K562 (cell line): ENCODE data around the gene ACOT13. TPM values are rescaled to one million over a fixed set of nuclear protein-coding genes. Genes with fewer than 3 reads are reported as not detected.

Experiments
- ATAC-seq: fragments of 200-7000 bp; cut with Tn5 transposase; 3 replicates; pipeline ENCODE4 v1.9.1; 2020; ENCODE audit warnings: moderate library complexity
- BruUV-seq: library from RNA; stranded (reverse); fragments of 400-500 nt; replicated peaks from 2 replicates; lab custom pipeline; 2021; lab: Mats Ljungman, UMichigan
- CTCF ChIA-PET: fragments of 300-600 bp; formaldehyde crosslinking; extraction: SDS; loops from one replicate; lab custom pipeline; 2021; ENCODE audit warnings: low intra/inter-chr PET ratio; lab: Yijun Ruan, JAX
- POLR2A ChIA-PET: fragments of 300-600, 350-650 bp; sonication (Branson Sonifier 250); formaldehyde crosslinking; extraction: SDS; loops from one replicate; lab custom pipeline; 2021; ENCODE audit warnings: antibody characterized with exemption, inconsistent platforms; lab: Yijun Ruan, JAX
- DNase-seq, 4 experiments: peaks; one replicate each; pipeline versions ENCODE4 v3.0.0 to v3.0.0-alpha.2; 2011 to 2018; ENCODE audit warnings: low spot score in 3 of 4, mixed read lengths in 3 of 4; ENCODE audit errors: extremely low read depth in 1 of 4
- FAIRE-seq: peaks from 2 replicates; lab custom pipeline; 2011; peaks lifted over from hg19 to GRCh38; lab: Jason Lieb, UNC
- H2AFZ ChIP-seq: 2 replicates; pipeline ENCODE4 v1.6.0; 2011; ENCODE audit warnings: low read depth, low read length, control low read depth, inconsistent platforms
- H3K27ac ChIP-seq: fragments of 200-600 bp; 3 replicates; pipeline ENCODE4 v1.8.0; 2011; ENCODE audit warnings: low read depth, mild to moderate bottlenecking, control low read depth, inconsistent platforms, low read length, moderate library complexity, mixed read lengths; ENCODE audit errors: extremely low read depth
- H3K27me3 ChIP-seq, 2 experiments: fragments of 300-600 bp in 1 of 2; 2 replicates in 1 of 2; 3 replicates in 1 of 2; pipeline versions ENCODE4 v1.6.0 to v1.8.0; 2011; ENCODE audit warnings: inconsistent platforms in 2 of 2, low read length in 2 of 2, mild to moderate bottlenecking in 1 of 2, mixed read lengths in 1 of 2, moderate library complexity in 1 of 2; ENCODE audit not compliant: control insufficient read depth in 2 of 2, insufficient read depth in 2 of 2
- H3K36me3 ChIP-seq: fragments of 300-600 bp; 3 replicates; pipeline ENCODE4 v1.8.0; 2011; ENCODE audit warnings: mild to moderate bottlenecking, low read length, inconsistent platforms; ENCODE audit not compliant: control insufficient read depth, insufficient read depth
- H3K4me1 ChIP-seq, 2 experiments: fragments of 200-600 bp in 1 of 2; replicated peaks in 1 of 2; 2 replicates in 1 of 2; 3 replicates in 1 of 2; pipeline versions ENCODE4 v1.5.1 to v1.8.0; 2011; ENCODE audit warnings: inconsistent platforms in 2 of 2, low read length in 2 of 2, mild to moderate bottlenecking in 1 of 2, mixed read lengths in 1 of 2, moderate library complexity in 1 of 2; ENCODE audit not compliant: control insufficient read depth in 2 of 2, insufficient read depth in 2 of 2
- H3K4me2 ChIP-seq: 2 replicates; pipeline ENCODE4 v1.6.1; 2011; ENCODE audit warnings: low read length, control low read depth, inconsistent platforms, mixed read lengths; ENCODE audit not compliant: insufficient read depth
- H3K4me3 ChIP-seq: fragments of 200-600 bp; sonication (generic), shearing (Covaris generic); 2 replicates; pipeline ENCODE4 v1.5.1; 2016; ENCODE audit warnings: control low read depth, inconsistent platforms
- H3K79me2 ChIP-seq: fragments of 200-600 bp; 3 replicates; pipeline ENCODE4 v1.8.0; 2011; ENCODE audit warnings: low read length, inconsistent platforms; ENCODE audit not compliant: control insufficient read depth, insufficient read depth
- H3K9ac ChIP-seq, 2 experiments: 2 replicates each; pipeline versions ENCODE4 v1.6.0 to v1.6.1; 2011; ENCODE audit warnings: low read depth in 2 of 2, low read length in 2 of 2, control low read depth in 1 of 2, inconsistent platforms in 1 of 2, mild to moderate bottlenecking in 1 of 2, mixed read lengths in 1 of 2; ENCODE audit not compliant: insufficient read depth in 1 of 2
- H3K9me1 ChIP-seq: one replicate; pipeline ENCODE4 v1.6.0; 2011; ENCODE audit warnings: inconsistent platforms, mild to moderate bottlenecking, low read length, moderate library complexity; ENCODE audit not compliant: control insufficient read depth, insufficient read depth
- H3K9me3 ChIP-seq: replicated peaks from 2 replicates; pipeline ENCODE4 v1.5.1; 2011; ENCODE audit warnings: low read depth, low read length, inconsistent platforms; ENCODE audit not compliant: control insufficient read depth, insufficient read depth
- H4K20me1 ChIP-seq: replicated peaks from 2 replicates; pipeline ENCODE4 v1.6.1; 2011; ENCODE audit warnings: low read length, inconsistent platforms, mixed read lengths; ENCODE audit not compliant: control insufficient read depth, insufficient read depth
- BMI1 ChIP-seq: fragments of 150-350 bp; IDR thresholded peaks from 2 replicates; pipeline ENCODE4 v1.6.1; 2014; ENCODE audit warnings: low read length
- KLF16 ChIP-seq: IDR thresholded peaks from 2 replicates; pipeline ENCODE4 v1.6.1; 2016; ENCODE audit warnings: antibody characterized with exemption
- PML ChIP-seq: IDR thresholded peaks from 2 replicates; pipeline ENCODE4 v1.6.1; 2012; ENCODE audit warnings: low read length, inconsistent platforms
- ZNF174 ChIP-seq: fragments of 250-450 bp; sonication (Bioruptor Pico); IDR thresholded peaks from 2 replicates; pipeline ENCODE4 v1.4.0; 2020; ENCODE audit warnings: mild to moderate bottlenecking
- ZNF263 ChIP-seq: sonication (generic); formaldehyde crosslinking; IDR thresholded peaks from 2 replicates; pipeline ENCODE4 v1.8.0; 2022; ENCODE audit warnings: mild to moderate bottlenecking, missing genetic modification reagents, borderline replicate concordance
- ZNF316 ChIP-seq: fragments of 450-650 bp; IDR thresholded peaks from 2 replicates; pipeline ENCODE4 v1.6.1; 2016
- ZNF785 ChIP-seq: fragments of 250-450 bp; sonication (Bioruptor Pico); IDR thresholded peaks from 2 replicates; pipeline ENCODE4 v1.4.0; 2020; ENCODE audit warnings: mild to moderate bottlenecking
- WGBS: fragments of 100-300 bp; shearing (Covaris generic); methylation state at CpG from one replicate; pipeline ENCODE4 v1.1.6; 2016; ENCODE audit warnings: low coverage, mixed read lengths; ENCODE audit not compliant: insufficient coverage; ENCODE audit errors: missing lambda C conversion rate; 5-methylcytosine and 5-hydroxymethylcytosine counted together
- in situ Hi-C: fragments of 300-500 bp; cut with MboI; formaldehyde crosslinking; loops from 4 replicates; pipeline ENCODE4 v1.15.0; 2018; ENCODE audit warnings: inconsistent platforms, mixed read lengths
- intact Hi-C: fragments of 100-400 bp; cut with micrococcal nuclease; formaldehyde crosslinking; loops from 2 replicates; pipeline ENCODE4 v1.14.2; 2022
- polyA plus RNA-seq, 8 experiments: library from polyadenylated mRNA; depleted of rRNA in 4 of 8; stranded (reverse) in 5 of 8; unstranded in 3 of 8; fragments of >200 nt; fragmentation: Nextera tagmentation in 2 of 8; fragmentation: Illumina TruSeq in 1 of 8; extraction: Ambion mirVana in 2 of 8; extraction: Trizol in 1 of 8; gene quantifications; 2 replicates each; pipeline versions ENCODE4 v1.2.1 to v1.2.3, GENCODE V29; 2011 to 2014; ENCODE audit warnings: inconsistent platforms in 1 of 8, missing spikeins in 1 of 8
- total RNA-seq, 7 experiments: library from RNA; depleted of rRNA in 6 of 7; stranded (reverse); fragments of >200 nt in 6 of 7; fragmentation: Illumina TruSeq in 2 of 7; extraction: Trizol in 2 of 7; gene quantifications; 2 replicates each; pipeline versions ENCODE4 v1.2.1 to v1.2.3, GENCODE V29; 2011 to 2021; ENCODE audit warnings: low replicate concordance in 1 of 7

ACOT13 gene
- total and polyA plus RNA-seq, 9 of the 15 experiments (the other 6 are each of a cell fraction or from before 2014, with no cell fraction given): 14.1 to 129 (median 65.7) TPM

- no peaks in the 10 kb centered on the region for H3K4me1 ChIP-seq
- in situ Hi-C loops: no loop called here
- no TSS peak for BruUV-seq
- no peak for DNase-seq
- H3K79me2 ChIP-seq: no peaks in the 10 kb centered on the region
- TF ChIP-seq PML (no peak), BMI1 (peak; percentile 10; the same call in 1 of the 2 replicates)
- peaks cover 19 to 20% of the 10 kb centered on the region in 2 experiments for H3K27me3 ChIP-seq
- no peak overlapping the region for H3K4me2 ChIP-seq
- intact Hi-C loops: no loop called here
- FAIRE-seq: no peak
- H3K9me1 ChIP-seq: no peaks in the 10 kb centered on the region
- ATAC-seq: no peak
- ChIA-PET CTCF (no interaction called here), POLR2A (interaction anchor here (0.5 to 0.8 kb wide), 2 partner anchors 29 to 291 kb away, joined by 3 read pairs; no protein-coding TSS in a partner anchor)
- 4% methylated on average over 5 of the region's 5 CpGs for WGBS
- no peak overlapping the region for H3K27ac ChIP-seq
- H3K36me3 ChIP-seq: no peaks in the 10 kb centered on the region
- H3K4me3 ChIP-seq: no peak overlapping the region
- H3K9ac ChIP-seq: no peak overlapping the region
- H2AFZ ChIP-seq: no peak overlapping the region
- no peaks in the 10 kb centered on the region for H4K20me1 ChIP-seq
- no peaks in the 10 kb centered on the region for H3K9me3 ChIP-seq
Measured at GRCh38 chr6:24630856-24631505, 35.9 kb upstream of the ACOT13 start.

GRCh38 chr6:24631671-24632070 is 35.2 kb upstream of the ACOT13 start:
- Histone ChIP-seq H3K36me3 (no peaks in the 10 kb centered on the region), H3K27ac (no peak overlapping the region), H3K9me3 (no peaks in the 10 kb centered on the region), H3K79me2 (no peaks in the 10 kb centered on the region), H3K4me1 (no peaks in the 10 kb centered on the region), H2AFZ (no peak overlapping the region), H4K20me1 (no peaks in the 10 kb centered on the region), H3K9ac (no peak overlapping the region), H3K27me3 (peaks cover 14 to 17% of the 10 kb centered on the region in 2 experiments), H3K4me2 (no peak overlapping the region), H3K4me3 (no peak overlapping the region), H3K9me1 (no peaks in the 10 kb centered on the region)
- BruUV-seq: no TSS peak
- in situ Hi-C loops: no loop called here
- 5% methylated on average over 5 of the region's 5 CpGs for WGBS
- DNase-seq (no peak), ATAC-seq (no peak; the same call in 2 of the 3 replicates), FAIRE-seq (no peak)
- POLR2A ChIA-PET: interaction anchor here (0.7 to 0.8 kb wide), 2 partner anchors 28 to 38 kb away, joined by 3 read pairs; no protein-coding TSS in a partner anchor
- TF ChIP-seq KLF16 (no peak), ZNF174 (CRISPR knock-in tag) (no peak), ZNF316 (no peak), ZNF263 (CRISPR knock-in tag) (no peak), ZNF785 (CRISPR knock-in tag) (no peak)
- CTCF ChIA-PET: no interaction called here
- intact Hi-C loops: no loop called here
